Lung (tissue), 12 donors: ENCODE measurements around the gene EDEM3. TPM values are rescaled to one million over a fixed set of nuclear protein-coding genes. Genes with fewer than 3 reads are reported as not detected.

Experiments
- ATAC-seq: fragments of 200-7000 bp; cut with Tn5 transposase; one replicate; pipeline ENCODE4 v1.9.1; 2020; ENCODE audit warnings: moderate number of reproducible peaks; ENCODE audit not compliant: insufficient read depth, low FRiP score
- DNase-seq, 3 donors: peaks; one replicate each; pipeline ENCODE4 v3.0.0-alpha.2; 2013 to 2017
- H3K27ac ChIP-seq, 2 donors: one replicate each; pipeline ENCODE4 v1.5.1; 2013; ENCODE audit warnings: mild to moderate bottlenecking in 2 of 2, moderate library complexity in 2 of 2, control low read depth in 1 of 2, inconsistent platforms in 1 of 2, low read depth in 1 of 2, low read length in 1 of 2
- H3K27me3 ChIP-seq, 3 donors: one replicate each; pipeline ENCODE4 v1.5.1; 2013; ENCODE audit warnings: low read length in 2 of 3; ENCODE audit not compliant: control insufficient read depth in 3 of 3, insufficient read depth in 3 of 3
- H3K36me3 ChIP-seq, 4 donors: one replicate each; pipeline ENCODE4 v1.5.1; 2013; ENCODE audit warnings: low read length in 4 of 4, mild to moderate bottlenecking in 1 of 4, moderate library complexity in 1 of 4; ENCODE audit not compliant: control insufficient read depth in 4 of 4, insufficient read depth in 4 of 4
- H3K4me1 ChIP-seq, 5 donors: one replicate each; pipeline ENCODE4 v1.5.1; 2013; ENCODE audit warnings: low read length in 5 of 5, mild to moderate bottlenecking in 2 of 5, moderate library complexity in 1 of 5; ENCODE audit not compliant: control insufficient read depth in 5 of 5, insufficient read depth in 5 of 5
- H3K4me3 ChIP-seq: one replicate; pipeline ENCODE4 v1.5.1; 2013; ENCODE audit warnings: mild to moderate bottlenecking, control low read depth, moderate library complexity
- H3K9ac ChIP-seq, 2 donors: one replicate each; pipeline ENCODE4 v1.5.1; 2013; ENCODE audit warnings: low read length in 2 of 2, control low read depth in 1 of 2; ENCODE audit not compliant: insufficient read depth in 1 of 2
- H3K9me3 ChIP-seq, 4 donors: one replicate each; pipeline ENCODE4 v1.5.1; 2013; ENCODE audit warnings: low read length in 3 of 4, mild to moderate bottlenecking in 1 of 4, moderate library complexity in 1 of 4; ENCODE audit not compliant: control insufficient read depth in 4 of 4, insufficient read depth in 3 of 4
- WGBS, 2 donors: extraction: QIAGEN DNeasy Blood & Tissue Kit; methylation state at CpG; one replicate each; pipeline ENCODE4 v1.1.7; 2013; 5-methylcytosine and 5-hydroxymethylcytosine counted together
- polyA plus RNA-seq, 2 donors: library from polyadenylated mRNA; stranded (reverse); fragments of 200-250 nt; gene quantifications; one replicate each; pipeline ENCODE4 v1.2.1, GENCODE V29; 2013
- total RNA-seq, 2 donors: library from RNA; depleted of rRNA in 1 of 2; stranded (reverse); fragments of >200 nt in 1 of 2; gene quantifications; one replicate each; pipeline ENCODE4 v1.2.1, GENCODE V29; 2014 to 2021
- TF ChIP-seq, protein P1 (sequence below): IDR thresholded peaks from 2 replicates; pipeline ENCODE4 v1.5.1; 2012; ENCODE audit warnings: mild to moderate bottlenecking; ENCODE audit errors: control extremely low read depth, extremely low read depth
- donor health status: control.
- donor health status: control.
- donor health status: Bipolar disorder and iron deficiency.
- donor health status: healthy.
- donor health status: DM: yes; HTN: yes; CAD: no.

The EDEM3 gene
- total and polyA plus RNA-seq, 4 donors, result 12.2 to 54.9 (median 21.1) TPM

DNA sequence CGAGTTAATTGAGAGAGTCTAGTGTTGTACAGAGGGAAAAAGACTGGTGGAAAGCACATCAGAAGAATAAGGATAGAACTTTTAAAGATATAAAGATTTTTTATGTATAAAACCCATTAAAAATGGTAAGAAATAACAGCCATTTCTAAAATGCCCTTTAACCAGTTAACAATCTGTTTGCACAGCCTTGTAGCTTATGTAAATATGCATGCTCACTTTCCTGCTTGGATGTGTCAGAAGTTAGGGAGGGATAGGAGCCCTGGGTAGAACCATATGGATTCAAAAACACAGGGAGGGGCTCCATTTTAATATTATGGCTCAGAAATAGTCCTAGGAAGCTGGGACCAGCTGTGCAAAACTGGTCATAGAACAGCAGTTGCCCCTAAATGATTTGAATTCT, 4.5 kb upstream of the EDEM3 start:
- no peak overlapping the region for H3K9ac ChIP-seq
- no peak overlapping the region for H3K4me3 ChIP-seq
- ATAC-seq, result no peak
- no peaks in the 10 kb centered on the region for H3K27me3 ChIP-seq
- no peak for DNase-seq
- no peaks in the 10 kb centered on the region for H3K9me3 ChIP-seq
- peaks cover 0 to 6% (median 0%) of the 10 kb centered on the region in 5 donors for H3K4me1 ChIP-seq
- H3K36me3 ChIP-seq, result no peaks in the 10 kb centered on the region
- H3K27ac ChIP-seq, result no peak overlapping the region
- 80 to 81% methylated on average over 1 of the region's 1 CpG for WGBS, 2 donors
- TF ChIP-seq, protein P1, sequence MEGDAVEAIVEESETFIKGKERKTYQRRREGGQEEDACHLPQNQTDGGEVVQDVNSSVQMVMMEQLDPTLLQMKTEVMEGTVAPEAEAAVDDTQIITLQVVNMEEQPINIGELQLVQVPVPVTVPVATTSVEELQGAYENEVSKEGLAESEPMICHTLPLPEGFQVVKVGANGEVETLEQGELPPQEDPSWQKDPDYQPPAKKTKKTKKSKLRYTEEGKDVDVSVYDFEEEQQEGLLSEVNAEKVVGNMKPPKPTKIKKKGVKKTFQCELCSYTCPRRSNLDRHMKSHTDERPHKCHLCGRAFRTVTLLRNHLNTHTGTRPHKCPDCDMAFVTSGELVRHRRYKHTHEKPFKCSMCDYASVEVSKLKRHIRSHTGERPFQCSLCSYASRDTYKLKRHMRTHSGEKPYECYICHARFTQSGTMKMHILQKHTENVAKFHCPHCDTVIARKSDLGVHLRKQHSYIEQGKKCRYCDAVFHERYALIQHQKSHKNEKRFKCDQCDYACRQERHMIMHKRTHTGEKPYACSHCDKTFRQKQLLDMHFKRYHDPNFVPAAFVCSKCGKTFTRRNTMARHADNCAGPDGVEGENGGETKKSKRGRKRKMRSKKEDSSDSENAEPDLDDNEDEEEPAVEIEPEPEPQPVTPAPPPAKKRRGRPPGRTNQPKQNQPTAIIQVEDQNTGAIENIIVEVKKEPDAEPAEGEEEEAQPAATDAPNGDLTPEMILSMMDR, result no peak

GRCh38 chr1:184757891-184758290, 3.2 kb upstream of the EDEM3 start:
- Histone ChIP-seq H3K9ac (no peak overlapping the region), H3K36me3 (no peaks in the 10 kb centered on the region), H3K9me3 (no peaks in the 10 kb centered on the region), H3K27me3 (no peaks in the 10 kb centered on the region), H3K4me1 (peaks cover 0 to 16% (median 0%) of the 10 kb centered on the region in 5 donors), H3K4me3 (no peak overlapping the region), H3K27ac (no peak overlapping the region)
- ATAC-seq (no peak), DNase-seq (no peak)
- TF ChIP-seq, protein P1, result no peak

GRCh38 chr1:184757406-184757805, 2.7 kb upstream of the EDEM3 start:
- Histone ChIP-seq H3K27ac (no peak overlapping the region), H3K9me3 (no peaks in the 10 kb centered on the region), H3K27me3 (no peaks in the 10 kb centered on the region), H3K36me3 (no peaks in the 10 kb centered on the region), H3K4me1 (peaks cover 0 to 16% (median 0%) of the 10 kb centered on the region in 5 donors), H3K9ac (no peak overlapping the region), H3K4me3 (no peak overlapping the region)
- DNase-seq (no peak), ATAC-seq (no peak)
- TF ChIP-seq, protein P1, result no peak
- 87 to 94% methylated on average over 10 of the region's 10 CpGs for WGBS, 2 donors
